Cardiac muscle cell (in vitro differentiated cells and primary cell): Measurements from ENCODE around the gene SLC19A1. TPM values are rescaled to one million over a fixed set of nuclear protein-coding genes. Genes with fewer than 3 reads are reported as not detected.

ENCODE experiments used
- DNase-seq, 2 donors: peaks; one replicate each; pipeline versions ENCODE4 v3.0.0 to v3.0.0-alpha.2; 2010 to 2017; ENCODE audit warnings: low read depth in 1 of 2, low spot score in 1 of 2
- H3K27ac ChIP-seq: fragments of 200-600 bp; sonication (generic); 2 replicates; pipeline ENCODE4 v1.5.1; 2016
- H3K27me3 ChIP-seq: fragments of 200-600 bp; sonication (generic); 2 replicates; pipeline ENCODE4 v1.6.0; 2016; ENCODE audit warnings: control low read depth
- H3K36me3 ChIP-seq: fragments of 200-600 bp; sonication (generic); 2 replicates; pipeline ENCODE4 v1.5.1; 2016; ENCODE audit warnings: control low read depth
- H3K4me1 ChIP-seq: fragments of 200-600 bp; sonication (generic); 2 replicates; pipeline ENCODE4 v1.8.1; 2017; ENCODE audit warnings: low read depth, mild to moderate bottlenecking, mixed run types
- H3K4me3 ChIP-seq: fragments of 200-600 bp; sonication (generic); 2 replicates; pipeline ENCODE4 v1.5.1; 2016; ENCODE audit warnings: mild to moderate bottlenecking
- H3K9me3 ChIP-seq: fragments of 200-600 bp; sonication (generic); 2 replicates; pipeline ENCODE4 v1.5.1; 2017; ENCODE audit warnings: low read depth, mild to moderate bottlenecking, control low read depth
- polyA plus RNA-seq: library from polyadenylated mRNA; unstranded; fragments of >200 nt; fragmentation: Nextera tagmentation; extraction: Ambion mirVana; gene quantifications from 2 replicates; pipeline ENCODE4 v1.2.1, GENCODE V29; 2016
- total RNA-seq: library from RNA; depleted of rRNA; stranded (reverse); fragments of >200 nt; gene quantifications from 2 replicates; pipeline ENCODE4 v1.2.3, GENCODE V29; 2016
- TF ChIP-seq, protein P1 (sequence below): IDR thresholded peaks from 2 replicates; pipeline ENCODE4 v1.5.1; 2012; ENCODE audit warnings: low read depth, mild to moderate bottlenecking, low read length

Gene SLC19A1
- total and polyA plus RNA-seq, 2 experiments from 2014 or later, result 25.4 to 50.3 TPM

DNA sequence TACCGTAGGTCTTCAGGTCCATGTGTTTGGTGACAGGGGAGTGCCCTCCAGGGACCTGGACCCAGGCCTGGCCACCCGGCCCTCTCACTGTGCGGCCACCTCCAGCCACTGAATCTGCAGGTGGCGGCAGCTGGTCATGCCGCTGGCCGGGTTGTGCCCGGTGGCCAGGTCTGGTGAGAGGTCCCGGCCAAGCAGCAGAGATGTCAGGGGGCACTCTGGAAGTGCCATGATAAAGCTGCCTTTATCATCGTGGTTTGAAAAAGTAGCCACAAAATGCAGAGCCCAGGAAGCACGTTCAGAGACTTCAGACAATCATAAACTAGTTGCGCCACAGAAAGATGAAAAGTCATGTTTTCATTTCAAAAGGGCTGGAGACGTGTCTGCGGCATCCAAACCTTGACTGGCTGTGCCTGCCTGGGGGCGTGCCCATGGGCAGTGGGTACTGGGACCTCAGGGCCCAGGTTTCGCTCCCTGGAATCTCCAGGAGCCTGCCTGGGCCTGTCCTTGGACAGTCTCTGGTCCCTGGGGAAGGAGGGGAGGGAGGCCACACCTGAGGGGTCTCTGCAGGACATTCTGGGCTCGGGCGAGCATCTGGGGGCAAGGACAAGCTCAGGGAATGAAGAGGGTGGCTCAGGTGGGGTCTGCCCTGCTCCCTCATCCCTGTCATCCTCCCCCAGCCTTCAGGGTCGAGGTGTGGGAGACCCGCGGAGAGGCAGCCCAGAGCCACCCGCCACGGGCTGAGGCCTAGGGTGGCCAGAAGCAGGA lies 92.4 kb downstream of the SLC19A1 start:
- Histone ChIP-seq H3K9me3 (no peaks in the 10 kb centered on the region), H3K4me3 (no peak overlapping the region), H3K27me3 (no peaks in the 10 kb centered on the region), H3K27ac (no peak overlapping the region), H3K36me3 (no peaks in the 10 kb centered on the region), H3K4me1 (no peaks in the 10 kb centered on the region)
- TF ChIP-seq, protein P1, sequence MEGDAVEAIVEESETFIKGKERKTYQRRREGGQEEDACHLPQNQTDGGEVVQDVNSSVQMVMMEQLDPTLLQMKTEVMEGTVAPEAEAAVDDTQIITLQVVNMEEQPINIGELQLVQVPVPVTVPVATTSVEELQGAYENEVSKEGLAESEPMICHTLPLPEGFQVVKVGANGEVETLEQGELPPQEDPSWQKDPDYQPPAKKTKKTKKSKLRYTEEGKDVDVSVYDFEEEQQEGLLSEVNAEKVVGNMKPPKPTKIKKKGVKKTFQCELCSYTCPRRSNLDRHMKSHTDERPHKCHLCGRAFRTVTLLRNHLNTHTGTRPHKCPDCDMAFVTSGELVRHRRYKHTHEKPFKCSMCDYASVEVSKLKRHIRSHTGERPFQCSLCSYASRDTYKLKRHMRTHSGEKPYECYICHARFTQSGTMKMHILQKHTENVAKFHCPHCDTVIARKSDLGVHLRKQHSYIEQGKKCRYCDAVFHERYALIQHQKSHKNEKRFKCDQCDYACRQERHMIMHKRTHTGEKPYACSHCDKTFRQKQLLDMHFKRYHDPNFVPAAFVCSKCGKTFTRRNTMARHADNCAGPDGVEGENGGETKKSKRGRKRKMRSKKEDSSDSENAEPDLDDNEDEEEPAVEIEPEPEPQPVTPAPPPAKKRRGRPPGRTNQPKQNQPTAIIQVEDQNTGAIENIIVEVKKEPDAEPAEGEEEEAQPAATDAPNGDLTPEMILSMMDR, result no peak
- DNase-seq, result no peak

DNA sequence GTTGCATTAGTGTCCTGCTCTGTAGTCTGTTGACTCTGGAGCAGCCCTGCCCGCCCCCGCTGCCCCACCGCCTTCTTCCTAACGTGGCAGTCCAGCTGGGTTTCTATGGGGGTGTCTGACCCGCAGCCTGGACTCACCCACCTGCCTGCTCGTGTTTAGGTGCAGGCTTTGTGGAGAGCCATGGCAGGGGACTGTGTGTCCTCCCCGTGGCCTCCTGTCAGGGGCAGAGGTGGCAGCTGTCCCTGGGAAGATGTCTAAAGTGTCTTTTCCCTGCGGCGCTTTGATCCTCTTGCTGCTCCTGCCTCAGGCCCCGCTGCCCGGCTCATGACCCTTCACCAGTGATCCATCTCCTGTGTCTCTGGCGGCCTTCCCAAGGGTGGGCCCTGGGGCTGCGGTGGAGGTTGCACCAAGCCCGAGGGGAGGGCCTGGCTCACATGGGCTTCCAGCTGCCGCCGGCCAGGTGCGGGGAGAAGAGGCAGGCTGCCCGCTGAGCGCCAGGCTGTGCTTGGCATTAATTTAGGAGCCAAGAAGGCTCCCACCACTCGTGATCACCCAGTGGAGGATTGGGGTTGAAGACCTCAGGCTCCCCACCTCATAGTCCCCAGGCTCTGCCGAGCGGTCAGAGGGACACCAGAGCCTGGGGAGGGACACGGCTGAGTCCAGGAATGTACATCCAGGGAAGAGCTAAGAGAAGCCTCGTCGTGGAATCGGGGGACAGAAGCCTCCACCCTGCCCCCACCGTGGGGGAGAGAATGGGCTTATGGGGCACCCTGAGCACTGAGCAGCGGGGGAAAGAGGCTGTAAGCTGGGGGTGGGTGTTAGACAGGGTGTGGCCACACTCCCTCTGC lies 93.2 kb downstream of the SLC19A1 start:
- no peak overlapping the region for H3K27ac ChIP-seq
- H3K4me3 ChIP-seq, result no peak overlapping the region
- no peaks in the 10 kb centered on the region for H3K9me3 ChIP-seq
- TF ChIP-seq, protein P1, result no peak
- H3K36me3 ChIP-seq, result no peaks in the 10 kb centered on the region
- DNase-seq, result no peak
- no peaks in the 10 kb centered on the region for H3K27me3 ChIP-seq
- H3K4me1 ChIP-seq, result no peaks in the 10 kb centered on the region

DNA sequence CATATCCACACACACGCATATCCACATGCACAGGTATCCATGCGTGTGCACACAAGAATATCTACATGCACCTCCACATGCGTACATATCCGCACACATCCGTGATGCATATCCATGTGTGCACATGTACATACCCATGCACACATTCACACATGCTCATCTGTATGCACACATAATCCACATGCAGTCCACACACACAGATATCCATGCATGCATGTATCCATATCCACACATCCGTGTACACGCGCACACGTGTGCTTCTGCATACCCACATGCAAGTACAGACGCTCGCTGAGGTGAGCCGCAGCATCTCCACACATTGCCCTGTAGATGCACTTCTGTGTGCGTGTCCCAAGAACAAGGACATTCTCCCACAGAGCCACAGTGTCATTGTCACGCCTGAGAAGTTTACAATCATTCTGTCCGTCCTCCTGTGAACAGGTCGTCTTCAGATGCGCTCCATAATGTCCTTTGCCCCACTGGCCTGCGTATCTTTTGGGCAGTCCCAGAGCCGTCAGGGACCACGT lies 93.9 kb downstream of the SLC19A1 start:
- Histone ChIP-seq H3K36me3 (no peaks in the 10 kb centered on the region), H3K4me1 (no peaks in the 10 kb centered on the region), H3K27me3 (no peaks in the 10 kb centered on the region), H3K27ac (no peak overlapping the region), H3K4me3 (no peak overlapping the region), H3K9me3 (no peaks in the 10 kb centered on the region)
- TF ChIP-seq, protein P1, result no peak
- no peak for DNase-seq

Other genes starting within 250 kb of the SLC19A1 start
- gene COL18A1, start 137.3 kb downstream of the SLC19A1 start, total RNA-seq, result 887 and 1,182 TPM in 2 replicates
- 407 and 535 TPM in 2 replicates for gene COL18A1, start 137.3 kb downstream of the SLC19A1 start, polyA plus RNA-seq
- gene PCBP3, start 101.3 kb upstream of the SLC19A1 start, total RNA-seq, result 1.1 and 4.3 TPM in 2 replicates
- gene PCBP3, start 101.3 kb upstream of the SLC19A1 start, polyA plus RNA-seq, result 2.6 and 3.4 TPM in 2 replicates